GM23338 (cell line): Measurements from ENCODE around the gene TBC1D2B. TPM values are rescaled to one million over a fixed set of nuclear protein-coding genes. Genes with fewer than 3 reads are reported as not detected.

Source experiments
- ATAC-seq: fragments of 200-7000 bp; cut with Tn5 transposase; 3 replicates; pipeline ENCODE4 v1.9.1; 2020
- DNase-seq: peaks from one replicate; pipeline ENCODE4 v3.0.0-alpha.2; 2015; ENCODE audit warnings: low spot score
- H2AFZ ChIP-seq: fragments of 200-600 bp; sonication (generic); 2 replicates; pipeline ENCODE4 v1.8.0; 2016; ENCODE audit warnings: antibody characterized with exemption, mild to moderate bottlenecking, moderate library complexity
- H3F3A ChIP-seq: fragments of 200-600 bp; sonication (generic); replicated peaks from 2 replicates; pipeline ENCODE4 v1.8.0; 2017; ENCODE audit warnings: antibody characterized with exemption, mixed run types, low read depth
- H3K27ac ChIP-seq: fragments of 200-600 bp; sonication (generic); 2 replicates; pipeline ENCODE4 v1.6.1; 2016; ENCODE audit warnings: low read depth
- H3K27me3 ChIP-seq: fragments of 200-600 bp; sonication (generic); 2 replicates; pipeline ENCODE4 v1.8.0; 2016; ENCODE audit warnings: mild to moderate bottlenecking, mixed run types, moderate library complexity; ENCODE audit not compliant: insufficient read depth
- H3K36me3 ChIP-seq: fragments of 200-600 bp; sonication (generic); 2 replicates; pipeline ENCODE4 v1.8.0; 2016; ENCODE audit warnings: mild to moderate bottlenecking; ENCODE audit not compliant: insufficient read depth
- H3K4me1 ChIP-seq: fragments of 200-600 bp; sonication (generic); 2 replicates; pipeline ENCODE4 v1.8.0; 2016; ENCODE audit warnings: mild to moderate bottlenecking, moderate library complexity; ENCODE audit not compliant: insufficient read depth
- H3K4me2 ChIP-seq: fragments of 200-600 bp; sonication (generic); 2 replicates; pipeline ENCODE4 v1.7.1; 2017; ENCODE audit warnings: mixed run types
- H3K4me3 ChIP-seq: fragments of 200-600 bp; sonication (generic); 2 replicates; pipeline ENCODE4 v1.6.1; 2016; ENCODE audit warnings: mixed run types
- H3K79me2 ChIP-seq: fragments of 200-600 bp; sonication (generic); replicated peaks from 2 replicates; pipeline ENCODE4 v1.8.0; 2017; ENCODE audit warnings: mild to moderate bottlenecking; ENCODE audit not compliant: insufficient read depth
- H3K9me2 ChIP-seq: fragments of 200-600 bp; sonication (generic); 2 replicates; pipeline ENCODE4 v1.8.0; 2017; ENCODE audit not compliant: insufficient read depth
- H4K20me1 ChIP-seq: fragments of 200-600 bp; sonication (generic); replicated peaks from 2 replicates; pipeline ENCODE4 v1.8.0; 2017; ENCODE audit warnings: mild to moderate bottlenecking; ENCODE audit not compliant: insufficient read depth
- H3K27ac Mint-ChIP-seq: 2 replicates; pipeline ENCODE4 v1.8.0; 2020; ENCODE audit warnings: inconsistent platforms, mild to moderate bottlenecking, moderate library complexity, mixed read lengths
- H3K27me3 Mint-ChIP-seq: 3 replicates; pipeline ENCODE4 v1.8.0; 2022; ENCODE audit warnings: low read depth, mild to moderate bottlenecking, moderate library complexity, mixed read lengths, inconsistent platforms; ENCODE audit not compliant: insufficient read depth, poor library complexity
- H3K36me3 Mint-ChIP-seq: 3 replicates; pipeline ENCODE4 v1.8.0; 2021; ENCODE audit warnings: low read depth, mild to moderate bottlenecking, inconsistent platforms, moderate library complexity, mixed read lengths
- H3K4me1 Mint-ChIP-seq: 3 replicates; pipeline ENCODE4 v1.8.0; 2020; ENCODE audit warnings: mild to moderate bottlenecking, inconsistent platforms, mixed read lengths
- H3K4me3 Mint-ChIP-seq: 3 replicates; pipeline ENCODE4 v1.8.0; 2021; ENCODE audit warnings: moderate library complexity, mild to moderate bottlenecking, inconsistent platforms, mixed read lengths
- H3K9me3 Mint-ChIP-seq: 3 replicates; pipeline ENCODE4 v1.8.0; 2020; ENCODE audit warnings: moderate library complexity, mild to moderate bottlenecking, inconsistent platforms, mixed read lengths
- CREB1 ChIP-seq: fragments of 250-450 bp; sonication (Bioruptor Pico); IDR thresholded peaks from 2 replicates; pipeline ENCODE4 v1.5.0; 2020; ENCODE audit warnings: low read depth, mild to moderate bottlenecking, moderate library complexity
- EZH2 ChIP-seq: fragments of 200-600 bp; sonication (generic); IDR thresholded peaks from one replicate; pipeline ENCODE4 v1.8.0; 2017; ENCODE audit warnings: antibody characterized with exemption, mild to moderate bottlenecking, low read depth; ENCODE audit not compliant: unreplicated experiment
- EZH2phosphoT487 ChIP-seq: fragments of 200-600 bp; sonication (generic); IDR thresholded peaks from one replicate; pipeline ENCODE4 v1.8.1; 2018; ENCODE audit warnings: antibody characterized with exemption; ENCODE audit not compliant: unreplicated experiment
- JUNB ChIP-seq: IDR thresholded peaks from one replicate; pipeline ENCODE4 v1.6.1; 2016; ENCODE audit warnings: antibody characterized with exemption; ENCODE audit not compliant: unreplicated experiment
- NANOG ChIP-seq: IDR thresholded peaks from 2 replicates; pipeline ENCODE4 v1.6.1; 2016; ENCODE audit warnings: antibody characterized with exemption, borderline replicate concordance
- POLR2AphosphoS5 ChIP-seq: IDR thresholded peaks from 2 replicates; pipeline ENCODE4 v1.6.1; 2016; ENCODE audit warnings: antibody characterized with exemption, low read depth
- REST ChIP-seq: IDR thresholded peaks from one replicate; pipeline ENCODE4 v1.6.1; 2018; ENCODE audit warnings: antibody characterized with exemption; ENCODE audit not compliant: unreplicated experiment
- STAT1 ChIP-seq: IDR thresholded peaks from one replicate; pipeline ENCODE4 v1.6.1; 2016; ENCODE audit warnings: antibody characterized with exemption; ENCODE audit not compliant: unreplicated experiment
- ZNF114 ChIP-seq: fragments of 250-450 bp; sonication (Bioruptor Pico); IDR thresholded peaks from 2 replicates; pipeline ENCODE4 v1.5.0; 2020; ENCODE audit warnings: mild to moderate bottlenecking, moderate library complexity
- ZNF331 ChIP-seq: fragments of 250-450 bp; sonication (Bioruptor Pico); IDR thresholded peaks from 2 replicates; pipeline ENCODE4 v1.5.0; 2020; ENCODE audit warnings: low read depth, mild to moderate bottlenecking, moderate library complexity
- polyA plus RNA-seq: library from polyadenylated mRNA; unstranded; fragments of >200 nt; fragmentation: Nextera tagmentation; extraction: Ambion mirVana; gene quantifications from 2 replicates; pipeline ENCODE4 v1.2.1, GENCODE V29; 2016
- total RNA-seq: library from RNA; depleted of rRNA; stranded (reverse); fragments of >200 nt; shearing (Covaris generic); gene quantifications from 2 replicates; pipeline ENCODE4 v1.2.3, GENCODE V29; 2014
- TF ChIP-seq, protein P1 (sequence below): fragments of 250-450 bp; sonication (Bioruptor Pico); IDR thresholded peaks from 2 replicates; pipeline ENCODE4 v1.5.0; 2020; ENCODE audit warnings: mild to moderate bottlenecking, moderate library complexity
- TF ChIP-seq, protein P2 (sequence below), 2 experiments: fragments of 200-600 bp in 1 of 2; sonication (generic) in 1 of 2; conservative IDR thresholded peaks; 2 replicates each; pipeline versions ENCODE4 v1.5.1 to v1.6.1; 2016 to 2017; ENCODE audit warnings: antibody characterized with exemption in 2 of 2, low read depth in 2 of 2, mild to moderate bottlenecking in 2 of 2, moderate library complexity in 1 of 2
- TF ChIP-seq, protein P3 (sequence below): IDR thresholded peaks from 2 replicates; pipeline ENCODE4 v1.6.1; 2016; ENCODE audit warnings: antibody characterized with exemption

The TBC1D2B gene
- total and polyA plus RNA-seq, 2 experiments from 2014 or later = 3.6 to 17.8 TPM

DNA sequence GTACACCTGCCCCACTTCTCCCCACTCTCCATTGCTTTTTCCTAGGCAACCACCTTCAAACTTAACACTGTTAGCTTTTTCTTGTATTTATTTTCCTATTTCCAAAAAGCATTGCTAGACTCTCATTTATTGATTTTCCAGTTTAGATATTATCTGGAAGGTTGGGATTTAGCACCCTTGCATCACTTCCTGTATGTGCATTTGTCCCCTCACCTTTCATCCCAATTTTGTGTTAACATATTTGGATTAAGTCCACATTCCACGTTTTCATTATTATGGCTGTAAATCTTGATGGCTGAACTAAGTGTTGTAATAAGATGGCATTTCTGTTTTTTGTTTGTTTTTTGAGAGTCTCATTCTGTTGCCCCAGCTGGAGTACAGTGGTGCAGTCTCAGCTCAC lies 109.7 kb downstream of the TBC1D2B start:
- H4K20me1 ChIP-seq = no peaks in the 10 kb centered on the region
- DNase-seq (no peak), ATAC-seq (no peak)
- H3K4me3 ChIP-seq = no peak overlapping the region
- no peak overlapping the region for H3K4me2 ChIP-seq
- H3K9me2 ChIP-seq = no peaks in the 10 kb centered on the region
- no peak for TF ChIP-seq POLR2AphosphoS5
- TF ChIP-seq ZNF331 (CRISPR knock-in tag) = no peak
- TF ChIP-seq, protein P1, sequence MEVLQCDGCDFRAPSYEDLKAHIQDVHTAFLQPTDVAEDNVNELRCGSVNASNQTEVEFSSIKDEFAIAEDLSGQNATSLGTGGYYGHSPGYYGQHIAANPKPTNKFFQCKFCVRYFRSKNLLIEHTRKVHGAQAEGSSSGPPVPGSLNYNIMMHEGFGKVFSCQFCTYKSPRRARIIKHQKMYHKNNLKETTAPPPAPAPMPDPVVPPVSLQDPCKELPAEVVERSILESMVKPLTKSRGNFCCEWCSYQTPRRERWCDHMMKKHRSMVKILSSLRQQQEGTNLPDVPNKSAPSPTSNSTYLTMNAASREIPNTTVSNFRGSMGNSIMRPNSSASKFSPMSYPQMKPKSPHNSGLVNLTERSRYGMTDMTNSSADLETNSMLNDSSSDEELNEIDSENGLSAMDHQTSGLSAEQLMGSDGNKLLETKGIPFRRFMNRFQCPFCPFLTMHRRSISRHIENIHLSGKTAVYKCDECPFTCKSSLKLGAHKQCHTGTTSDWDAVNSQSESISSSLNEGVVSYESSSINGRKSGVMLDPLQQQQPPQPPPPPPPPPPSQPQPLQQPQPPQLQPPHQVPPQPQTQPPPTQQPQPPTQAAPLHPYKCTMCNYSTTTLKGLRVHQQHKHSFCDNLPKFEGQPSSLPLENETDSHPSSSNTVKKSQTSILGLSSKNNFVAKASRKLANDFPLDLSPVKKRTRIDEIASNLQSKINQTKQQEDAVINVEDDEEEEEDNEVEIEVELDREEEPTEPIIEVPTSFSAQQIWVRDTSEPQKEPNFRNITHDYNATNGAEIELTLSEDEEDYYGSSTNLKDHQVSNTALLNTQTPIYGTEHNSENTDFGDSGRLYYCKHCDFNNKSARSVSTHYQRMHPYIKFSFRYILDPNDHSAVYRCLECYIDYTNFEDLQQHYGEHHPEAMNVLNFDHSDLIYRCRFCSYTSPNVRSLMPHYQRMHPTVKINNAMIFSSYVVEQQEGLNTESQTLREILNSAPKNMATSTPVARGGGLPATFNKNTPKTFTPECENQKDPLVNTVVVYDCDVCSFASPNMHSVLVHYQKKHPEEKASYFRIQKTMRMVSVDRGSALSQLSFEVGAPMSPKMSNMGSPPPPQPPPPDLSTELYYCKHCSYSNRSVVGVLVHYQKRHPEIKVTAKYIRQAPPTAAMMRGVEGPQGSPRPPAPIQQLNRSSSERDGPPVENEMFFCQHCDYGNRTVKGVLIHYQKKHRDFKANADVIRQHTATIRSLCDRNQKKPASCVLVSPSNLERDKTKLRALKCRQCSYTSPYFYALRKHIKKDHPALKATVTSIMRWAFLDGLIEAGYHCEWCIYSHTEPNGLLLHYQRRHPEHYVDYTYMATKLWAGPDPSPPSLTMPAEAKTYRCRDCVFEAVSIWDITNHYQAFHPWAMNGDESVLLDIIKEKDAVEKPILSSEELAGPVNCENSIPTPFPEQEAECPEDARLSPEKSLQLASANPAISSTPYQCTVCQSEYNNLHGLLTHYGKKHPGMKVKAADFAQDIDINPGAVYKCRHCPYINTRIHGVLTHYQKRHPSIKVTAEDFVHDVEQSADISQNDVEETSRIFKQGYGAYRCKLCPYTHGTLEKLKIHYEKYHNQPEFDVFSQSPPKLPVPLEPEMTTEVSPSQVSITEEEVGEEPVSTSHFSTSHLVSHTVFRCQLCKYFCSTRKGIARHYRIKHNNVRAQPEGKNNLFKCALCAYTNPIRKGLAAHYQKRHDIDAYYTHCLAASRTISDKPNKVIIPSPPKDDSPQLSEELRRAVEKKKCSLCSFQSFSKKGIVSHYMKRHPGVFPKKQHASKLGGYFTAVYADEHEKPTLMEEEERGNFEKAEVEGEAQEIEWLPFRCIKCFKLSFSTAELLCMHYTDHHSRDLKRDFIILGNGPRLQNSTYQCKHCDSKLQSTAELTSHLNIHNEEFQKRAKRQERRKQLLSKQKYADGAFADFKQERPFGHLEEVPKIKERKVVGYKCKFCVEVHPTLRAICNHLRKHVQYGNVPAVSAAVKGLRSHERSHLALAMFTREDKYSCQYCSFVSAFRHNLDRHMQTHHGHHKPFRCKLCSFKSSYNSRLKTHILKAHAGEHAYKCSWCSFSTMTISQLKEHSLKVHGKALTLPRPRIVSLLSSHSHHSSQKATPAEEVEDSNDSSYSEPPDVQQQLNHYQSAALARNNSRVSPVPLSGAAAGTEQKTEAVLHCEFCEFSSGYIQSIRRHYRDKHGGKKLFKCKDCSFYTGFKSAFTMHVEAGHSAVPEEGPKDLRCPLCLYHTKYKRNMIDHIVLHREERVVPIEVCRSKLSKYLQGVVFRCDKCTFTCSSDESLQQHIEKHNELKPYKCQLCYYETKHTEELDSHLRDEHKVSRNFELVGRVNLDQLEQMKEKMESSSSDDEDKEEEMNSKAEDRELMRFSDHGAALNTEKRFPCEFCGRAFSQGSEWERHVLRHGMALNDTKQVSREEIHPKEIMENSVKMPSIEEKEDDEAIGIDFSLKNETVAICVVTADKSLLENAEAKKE (CRISPR knock-in tag) = no peak
- no peak for TF ChIP-seq STAT1
- no peak for TF ChIP-seq CREB1 (CRISPR knock-in tag)
- no peak for TF ChIP-seq EZH2
- no peak for TF ChIP-seq REST
- no peak for TF ChIP-seq ZNF114
- no peak for TF ChIP-seq JUNB
- TF ChIP-seq, protein P2, sequence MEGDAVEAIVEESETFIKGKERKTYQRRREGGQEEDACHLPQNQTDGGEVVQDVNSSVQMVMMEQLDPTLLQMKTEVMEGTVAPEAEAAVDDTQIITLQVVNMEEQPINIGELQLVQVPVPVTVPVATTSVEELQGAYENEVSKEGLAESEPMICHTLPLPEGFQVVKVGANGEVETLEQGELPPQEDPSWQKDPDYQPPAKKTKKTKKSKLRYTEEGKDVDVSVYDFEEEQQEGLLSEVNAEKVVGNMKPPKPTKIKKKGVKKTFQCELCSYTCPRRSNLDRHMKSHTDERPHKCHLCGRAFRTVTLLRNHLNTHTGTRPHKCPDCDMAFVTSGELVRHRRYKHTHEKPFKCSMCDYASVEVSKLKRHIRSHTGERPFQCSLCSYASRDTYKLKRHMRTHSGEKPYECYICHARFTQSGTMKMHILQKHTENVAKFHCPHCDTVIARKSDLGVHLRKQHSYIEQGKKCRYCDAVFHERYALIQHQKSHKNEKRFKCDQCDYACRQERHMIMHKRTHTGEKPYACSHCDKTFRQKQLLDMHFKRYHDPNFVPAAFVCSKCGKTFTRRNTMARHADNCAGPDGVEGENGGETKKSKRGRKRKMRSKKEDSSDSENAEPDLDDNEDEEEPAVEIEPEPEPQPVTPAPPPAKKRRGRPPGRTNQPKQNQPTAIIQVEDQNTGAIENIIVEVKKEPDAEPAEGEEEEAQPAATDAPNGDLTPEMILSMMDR (conservative IDR thresholded peaks at IDR 0.05; ENCODE audit: low read depth in 2 of 2) = no peak
- TF ChIP-seq EZH2phosphoT487 = no peak
- TF ChIP-seq, protein P3, sequence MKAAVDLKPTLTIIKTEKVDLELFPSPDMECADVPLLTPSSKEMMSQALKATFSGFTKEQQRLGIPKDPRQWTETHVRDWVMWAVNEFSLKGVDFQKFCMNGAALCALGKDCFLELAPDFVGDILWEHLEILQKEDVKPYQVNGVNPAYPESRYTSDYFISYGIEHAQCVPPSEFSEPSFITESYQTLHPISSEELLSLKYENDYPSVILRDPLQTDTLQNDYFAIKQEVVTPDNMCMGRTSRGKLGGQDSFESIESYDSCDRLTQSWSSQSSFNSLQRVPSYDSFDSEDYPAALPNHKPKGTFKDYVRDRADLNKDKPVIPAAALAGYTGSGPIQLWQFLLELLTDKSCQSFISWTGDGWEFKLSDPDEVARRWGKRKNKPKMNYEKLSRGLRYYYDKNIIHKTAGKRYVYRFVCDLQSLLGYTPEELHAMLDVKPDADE = no peak
- TF ChIP-seq NANOG = no peak
- H3F3A ChIP-seq = no peaks in the 10 kb centered on the region
- peaks cover 7% of the 10 kb centered on the region; the same call in 1 of the 3 replicates for H3K9me3 Mint-ChIP-seq
- no peaks in the 10 kb centered on the region for H3K4me1 Mint-ChIP-seq
- H3K27ac Mint-ChIP-seq = no peak overlapping the region
- H2AFZ ChIP-seq = no peak overlapping the region
- no peaks in the 10 kb centered on the region; the same call in 1 of the 2 replicates for H3K36me3 ChIP-seq
- no peaks in the 10 kb centered on the region for H3K4me1 ChIP-seq
- H3K27me3 ChIP-seq = no peaks in the 10 kb centered on the region
- H3K36me3 Mint-ChIP-seq = no peaks in the 10 kb centered on the region
- peaks cover 3% of the 10 kb centered on the region for H3K27me3 Mint-ChIP-seq
- H3K27ac ChIP-seq = no peak overlapping the region
- no peaks in the 10 kb centered on the region for H3K79me2 ChIP-seq
- H3K4me3 Mint-ChIP-seq = no peak overlapping the region
